Uterus (tissue), 2 donors: Measurements from ENCODE around the gene DLGAP3.

Experiments
- POLR2A ChIP-seq, 2 donors: fragments of 450-650 bp; IDR thresholded peaks; one replicate each; pipeline ENCODE4 v1.6.1; 2016; ENCODE audit warnings: antibody characterized with exemption in 2 of 2, mild to moderate bottlenecking in 1 of 2, moderate library complexity in 1 of 2
- TF ChIP-seq, protein P1 (sequence below), 4 experiments: fragments of 200-600 bp in 2 of 4; fragments of 450-650 bp in 2 of 4; sonication (generic) in 2 of 4; IDR thresholded peaks; one replicate each; pipeline ENCODE4 v1.5.1; 2016 to 2019; ENCODE audit warnings: antibody characterized with exemption in 4 of 4, mild to moderate bottlenecking in 2 of 4, moderate library complexity in 1 of 4

DNA sequence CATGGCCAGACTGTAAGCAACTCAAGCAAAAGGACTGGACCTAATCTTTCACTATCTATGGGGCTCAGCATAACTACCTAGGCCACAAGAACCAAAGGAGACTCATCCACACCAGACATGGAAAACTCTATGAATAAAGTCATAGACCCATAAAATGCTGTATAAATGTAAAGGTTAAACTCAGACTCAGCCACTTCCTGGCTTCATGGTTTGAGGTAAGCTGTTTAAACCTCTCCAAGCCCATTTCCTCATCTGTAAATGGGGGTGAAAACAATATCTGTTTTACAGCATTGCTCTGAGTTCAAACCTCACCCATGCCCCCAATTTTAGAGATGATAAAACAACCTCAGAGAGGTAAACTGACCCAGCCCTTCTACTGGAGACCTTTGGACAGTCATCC is 65.9 kb downstream of the DLGAP3 start:
- TF ChIP-seq, protein P1, sequence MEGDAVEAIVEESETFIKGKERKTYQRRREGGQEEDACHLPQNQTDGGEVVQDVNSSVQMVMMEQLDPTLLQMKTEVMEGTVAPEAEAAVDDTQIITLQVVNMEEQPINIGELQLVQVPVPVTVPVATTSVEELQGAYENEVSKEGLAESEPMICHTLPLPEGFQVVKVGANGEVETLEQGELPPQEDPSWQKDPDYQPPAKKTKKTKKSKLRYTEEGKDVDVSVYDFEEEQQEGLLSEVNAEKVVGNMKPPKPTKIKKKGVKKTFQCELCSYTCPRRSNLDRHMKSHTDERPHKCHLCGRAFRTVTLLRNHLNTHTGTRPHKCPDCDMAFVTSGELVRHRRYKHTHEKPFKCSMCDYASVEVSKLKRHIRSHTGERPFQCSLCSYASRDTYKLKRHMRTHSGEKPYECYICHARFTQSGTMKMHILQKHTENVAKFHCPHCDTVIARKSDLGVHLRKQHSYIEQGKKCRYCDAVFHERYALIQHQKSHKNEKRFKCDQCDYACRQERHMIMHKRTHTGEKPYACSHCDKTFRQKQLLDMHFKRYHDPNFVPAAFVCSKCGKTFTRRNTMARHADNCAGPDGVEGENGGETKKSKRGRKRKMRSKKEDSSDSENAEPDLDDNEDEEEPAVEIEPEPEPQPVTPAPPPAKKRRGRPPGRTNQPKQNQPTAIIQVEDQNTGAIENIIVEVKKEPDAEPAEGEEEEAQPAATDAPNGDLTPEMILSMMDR (IDR thresholded peaks at IDR 0.05), result no peak
- no peak for TF ChIP-seq POLR2A (IDR thresholded peaks at IDR 0.05)
